ENCODE measurements around the gene PTP4A1. TPM values are rescaled to one million over a fixed set of nuclear protein-coding genes. Genes with fewer than 3 reads are reported as not detected.

The PTP4A1 gene
- total RNA-seq: 27.4 and 35.8 TPM in 2 replicates

DNA sequence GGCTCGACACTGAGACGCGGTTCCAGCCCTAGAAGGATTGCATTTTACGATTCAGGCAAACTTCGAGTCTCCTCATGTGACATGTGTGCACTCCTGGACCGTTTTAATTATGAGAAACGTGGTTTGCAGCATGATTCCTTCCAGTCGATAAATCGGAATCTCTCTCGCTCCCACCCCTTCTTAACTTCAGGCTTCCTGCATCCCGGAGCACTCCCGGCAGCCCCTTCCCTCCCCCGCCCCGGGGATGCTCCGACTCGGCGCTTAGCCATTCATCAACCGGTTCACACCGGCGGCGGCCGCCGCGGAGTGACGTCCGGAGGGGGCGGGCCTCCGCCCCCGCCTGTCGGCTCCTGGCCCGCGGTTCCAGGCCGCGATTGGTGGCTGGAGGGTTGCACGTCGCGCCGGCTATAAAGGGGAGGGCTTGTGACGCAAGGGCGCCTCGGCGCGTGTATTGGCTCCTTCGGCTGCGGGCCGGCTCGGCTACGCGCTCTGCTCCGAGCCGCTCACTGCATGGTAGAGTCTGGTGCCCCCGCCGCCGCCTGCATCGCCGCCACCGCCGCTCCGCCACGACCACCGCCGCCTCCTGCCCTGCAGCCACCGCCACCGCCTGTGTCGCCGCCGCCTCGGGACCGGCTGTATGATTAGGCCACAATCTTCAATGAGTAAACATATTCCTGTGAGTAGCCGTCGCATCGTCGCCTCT is at the start of gene PTP4A1, which contains the start of gene LOC128125822:
PTP4A1 (plus strand) TSS at position 437 of the 703 bp plus-strand sequence. CDS start 4,401 bp downstream, outside the sequence.
LOC128125822 (plus strand) TSS at position 437 of the 703 bp plus-strand sequence.

Small RNAs within 50 kb of the gene (small RNA-seq; reads per million reads assigned to genes)
- gene AL513043.1: not detected

Other genes starting within 250 kb of the PTP4A1 start
- 46.7 and 53.5 TPM in 2 replicates for gene PHF3, start 63.3 kb downstream of the PTP4A1 start, total RNA-seq